ENCODE measurements around the gene KCND2. TPM values are rescaled to one million over a fixed set of nuclear protein-coding genes. Genes with fewer than 3 reads are reported as not detected.

The KCND2 gene
- total RNA-seq, 1 experiment from 2014 or later, result not detected

DNA sequence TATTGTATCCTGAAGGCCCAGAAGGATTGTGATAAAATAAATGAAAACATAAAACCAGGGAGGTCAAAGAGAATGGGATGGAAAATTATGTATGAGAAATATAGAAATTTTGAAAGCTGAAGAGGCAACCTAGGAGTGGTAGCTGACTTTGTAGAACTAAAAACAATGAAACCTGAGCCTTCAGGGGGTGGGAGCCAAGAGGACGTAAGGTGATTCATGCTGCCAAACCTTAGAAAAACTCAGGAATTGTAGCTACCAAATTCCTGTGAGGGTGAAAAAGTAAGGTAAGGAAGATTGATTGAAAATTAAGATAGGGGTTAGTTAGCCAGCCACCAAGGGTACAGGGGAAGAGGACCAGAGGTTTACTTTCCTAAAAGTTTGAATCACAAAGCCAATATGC lies 213.2 kb downstream of the KCND2 start:
- Histone ChIP-seq H3K9me3 (ENCODE audit: low read length) (peaks cover 10% of the 10 kb centered on the region), H3K27ac (ENCODE audit: low read length) (no peak overlapping the region), H4K20me1 (ENCODE audit: insufficient read depth, low read depth, low read length) (no peaks in the 10 kb centered on the region), H3K4me1 (ENCODE audit: low read length) (no peaks in the 10 kb centered on the region), H3K79me2 (ENCODE audit: low read length) (no peaks in the 10 kb centered on the region), H3K4me2 (ENCODE audit: low read depth, low read length, poor library complexity, severe bottlenecking) (no peak overlapping the region), H3K9ac (ENCODE audit: low read length) (no peak overlapping the region), H3K4me3 (ENCODE audit: low read length) (no peak overlapping the region), H3K36me3 (ENCODE audit: insufficient read depth, low read length) (no peaks in the 10 kb centered on the region), H2AFZ (ENCODE audit: low read length) (no peak overlapping the region), H3K9me2 (replicated peaks; ENCODE audit: insufficient read depth, low read length) (no peaks in the 10 kb centered on the region), H3K27me3 (ENCODE audit: low read length) (no peaks in the 10 kb centered on the region)
- DNase-seq, result no peak

GRCh38 chr7:120502132-120502531 lies 229.2 kb downstream of the KCND2 start:
- Histone ChIP-seq H3K9me3 (ENCODE audit: low read length) (peaks cover 5% of the 10 kb centered on the region; the same call in 1 of the 2 replicates), H3K27me3 (ENCODE audit: low read length) (no peaks in the 10 kb centered on the region), H3K9me2 (replicated peaks; ENCODE audit: insufficient read depth, low read length) (0 out of 2 replicates have a peak, but pooled peaks cover 5% of the 10 kb centered on the region), H3K9ac (ENCODE audit: low read length) (no peak overlapping the region), H3K79me2 (ENCODE audit: low read length) (no peaks in the 10 kb centered on the region), H3K4me2 (ENCODE audit: low read depth, low read length, poor library complexity, severe bottlenecking) (no peak overlapping the region), H3K4me3 (ENCODE audit: low read length) (no peak overlapping the region), H4K20me1 (ENCODE audit: insufficient read depth, low read depth, low read length) (no peaks in the 10 kb centered on the region), H2AFZ (ENCODE audit: low read length) (no peak overlapping the region), H3K36me3 (ENCODE audit: insufficient read depth, low read length) (no peaks in the 10 kb centered on the region), H3K4me1 (ENCODE audit: low read length) (no peaks in the 10 kb centered on the region), H3K27ac (ENCODE audit: low read length) (no peak overlapping the region)
- no peak for DNase-seq

DNA sequence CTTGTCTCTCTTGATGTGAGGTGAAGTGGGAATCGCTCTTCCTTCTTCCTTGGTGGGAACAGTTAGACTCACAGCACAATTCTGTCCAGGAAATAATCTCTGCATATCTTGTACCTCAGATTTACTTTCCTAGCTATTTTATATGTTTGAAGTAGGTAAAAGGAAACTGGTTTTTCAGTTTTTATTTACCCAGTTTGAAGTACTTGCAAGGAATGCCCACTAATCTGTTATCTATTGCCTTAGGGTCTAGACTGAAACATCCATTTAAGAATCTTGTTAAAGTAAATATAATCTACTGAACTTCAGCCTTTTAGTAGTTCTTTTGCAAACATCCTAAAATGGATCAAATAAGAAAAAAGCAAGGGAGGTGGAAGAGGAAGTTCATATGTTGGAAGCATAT lies 229.8 kb downstream of the KCND2 start:
- H3K27ac ChIP-seq (ENCODE audit: low read length), result no peak overlapping the region
- no peaks in the 10 kb centered on the region for H3K4me1 ChIP-seq (ENCODE audit: low read length)
- H3K4me2 ChIP-seq (ENCODE audit: low read depth, low read length, poor library complexity, severe bottlenecking), result no peak overlapping the region
- H3K9me2 ChIP-seq (replicated peaks; ENCODE audit: insufficient read depth, low read length), result 0 out of 2 replicates have a peak, but pooled peaks cover 5% of the 10 kb centered on the region
- H3K9ac ChIP-seq (ENCODE audit: low read length), result no peak overlapping the region
- H3K79me2 ChIP-seq (ENCODE audit: low read length), result no peaks in the 10 kb centered on the region
- no peaks in the 10 kb centered on the region for H3K27me3 ChIP-seq (ENCODE audit: low read length)
- no peak overlapping the region for H3K4me3 ChIP-seq (ENCODE audit: low read length)
- peaks cover 5% of the 10 kb centered on the region; the same call in 1 of the 2 replicates for H3K9me3 ChIP-seq (ENCODE audit: low read length)
- DNase-seq, result no peak
- no peaks in the 10 kb centered on the region for H3K36me3 ChIP-seq (ENCODE audit: insufficient read depth, low read length)
- H4K20me1 ChIP-seq (ENCODE audit: insufficient read depth, low read depth, low read length), result no peaks in the 10 kb centered on the region
- H2AFZ ChIP-seq (ENCODE audit: low read length), result no peak overlapping the region

DNA sequence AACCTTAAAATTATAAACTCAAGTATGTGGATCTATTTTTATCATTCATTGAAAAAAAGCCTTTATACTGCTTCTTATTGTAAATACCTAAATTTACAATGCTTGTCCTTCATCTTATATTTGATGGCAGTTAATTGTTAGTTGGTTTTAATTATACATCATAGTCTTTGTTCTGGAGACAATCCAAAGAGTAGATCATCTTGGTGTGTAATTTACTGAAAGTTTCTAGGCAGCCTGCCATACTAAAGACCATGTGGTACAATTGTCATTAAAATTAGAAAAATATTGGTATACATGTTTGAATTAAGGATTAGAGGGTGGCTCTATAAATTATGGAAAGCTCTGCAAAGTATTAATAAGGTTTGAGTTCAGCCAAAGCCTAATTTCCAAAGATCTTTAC lies 231.4 kb downstream of the KCND2 start:
- H3K27ac ChIP-seq (ENCODE audit: low read length), result no peak overlapping the region
- DNase-seq, result no peak
- H3K79me2 ChIP-seq (ENCODE audit: low read length), result no peaks in the 10 kb centered on the region
- 0 out of 2 replicates have a peak, but pooled peaks cover 5% of the 10 kb centered on the region for H3K9me2 ChIP-seq (replicated peaks; ENCODE audit: insufficient read depth, low read length)
- no peak overlapping the region for H3K4me2 ChIP-seq (ENCODE audit: low read depth, low read length, poor library complexity, severe bottlenecking)
- no peak overlapping the region for H3K9ac ChIP-seq (ENCODE audit: low read length)
- H3K27me3 ChIP-seq (ENCODE audit: low read length), result no peaks in the 10 kb centered on the region
- peaks cover 5% of the 10 kb centered on the region; the same call in 1 of the 2 replicates for H3K9me3 ChIP-seq (ENCODE audit: low read length)
- H2AFZ ChIP-seq (ENCODE audit: low read length), result no peak overlapping the region
- no peak overlapping the region for H3K4me3 ChIP-seq (ENCODE audit: low read length)
- H4K20me1 ChIP-seq (ENCODE audit: insufficient read depth, low read depth, low read length), result no peaks in the 10 kb centered on the region
- H3K4me1 ChIP-seq (ENCODE audit: low read length), result no peaks in the 10 kb centered on the region
- H3K36me3 ChIP-seq (ENCODE audit: insufficient read depth, low read length), result no peaks in the 10 kb centered on the region

- peaks cover 5% of the 10 kb centered on the region; the same call in 1 of the 2 replicates for H3K9me3 ChIP-seq (ENCODE audit: low read length)
- no peak overlapping the region for H3K4me3 ChIP-seq (ENCODE audit: low read length)
- H2AFZ ChIP-seq (ENCODE audit: low read length), result no peak overlapping the region
- H3K4me2 ChIP-seq (ENCODE audit: low read depth, low read length, poor library complexity, severe bottlenecking), result no peak overlapping the region
- H3K36me3 ChIP-seq (ENCODE audit: insufficient read depth, low read length), result no peaks in the 10 kb centered on the region
- H3K9ac ChIP-seq (ENCODE audit: low read length), result no peak overlapping the region
- H3K27me3 ChIP-seq (ENCODE audit: low read length), result no peaks in the 10 kb centered on the region
- H3K9me2 ChIP-seq (replicated peaks; ENCODE audit: insufficient read depth, low read length), result 0 out of 2 replicates have a peak, but pooled peaks cover 5% of the 10 kb centered on the region
- H3K27ac ChIP-seq (ENCODE audit: low read length), result no peak overlapping the region
- no peaks in the 10 kb centered on the region for H4K20me1 ChIP-seq (ENCODE audit: insufficient read depth, low read depth, low read length)
- no peak for DNase-seq
- H3K4me1 ChIP-seq (ENCODE audit: low read length), result no peaks in the 10 kb centered on the region
- no peaks in the 10 kb centered on the region for H3K79me2 ChIP-seq (ENCODE audit: low read length)
Observed at GRCh38 chr7:120505770-120506169, 232.8 kb downstream of the KCND2 start.

- DNase-seq, result no peak
Observed at GRCh38 chr7:120512701-120513100, 239.7 kb downstream of the KCND2 start.

GRCh38 chr7:120519224-120519623 lies 246.2 kb downstream of the KCND2 start:
- DNase-seq, result no peak
- H4K20me1 ChIP-seq (ENCODE audit: insufficient read depth, low read depth, low read length), result no peaks in the 10 kb centered on the region
- no peaks in the 10 kb centered on the region for H3K4me1 ChIP-seq (ENCODE audit: low read length)
- H3K79me2 ChIP-seq (ENCODE audit: low read length), result no peaks in the 10 kb centered on the region
- H3K4me3 ChIP-seq (ENCODE audit: low read length), result no peak overlapping the region
- no peak overlapping the region for H3K4me2 ChIP-seq (ENCODE audit: low read depth, low read length, poor library complexity, severe bottlenecking)
- H2AFZ ChIP-seq (ENCODE audit: low read length), result no peak overlapping the region
- H3K36me3 ChIP-seq (ENCODE audit: insufficient read depth, low read length), result no peaks in the 10 kb centered on the region
- no peak overlapping the region for H3K27ac ChIP-seq (ENCODE audit: low read length)
- H3K27me3 ChIP-seq (ENCODE audit: low read length), result no peaks in the 10 kb centered on the region
- H3K9me2 ChIP-seq (replicated peaks; ENCODE audit: insufficient read depth, low read length), result no peaks in the 10 kb centered on the region
- no peak overlapping the region for H3K9ac ChIP-seq (ENCODE audit: low read length)
- H3K9me3 ChIP-seq (ENCODE audit: low read length), result peaks cover 4% of the 10 kb centered on the region

More at GRCh38 chr7:120512701-120513100, 239.7 kb downstream of the KCND2 start:
- Histone ChIP-seq H3K79me2 (ENCODE audit: low read length) (no peaks in the 10 kb centered on the region), H3K4me2 (ENCODE audit: low read depth, low read length, poor library complexity, severe bottlenecking) (no peak overlapping the region), H3K4me3 (ENCODE audit: low read length) (no peak overlapping the region), H3K27me3 (ENCODE audit: low read length) (no peaks in the 10 kb centered on the region), H3K9me3 (ENCODE audit: low read length) (no peaks in the 10 kb centered on the region; the same call in 1 of the 2 replicates), H3K4me1 (ENCODE audit: low read length) (no peaks in the 10 kb centered on the region), H3K9ac (ENCODE audit: low read length) (no peak overlapping the region), H3K27ac (ENCODE audit: low read length) (no peak overlapping the region), H3K36me3 (ENCODE audit: insufficient read depth, low read length) (no peaks in the 10 kb centered on the region), H2AFZ (ENCODE audit: low read length) (no peak overlapping the region), H4K20me1 (ENCODE audit: insufficient read depth, low read depth, low read length) (no peaks in the 10 kb centered on the region), H3K9me2 (replicated peaks; ENCODE audit: insufficient read depth, low read length) (no peaks in the 10 kb centered on the region)

DNA sequence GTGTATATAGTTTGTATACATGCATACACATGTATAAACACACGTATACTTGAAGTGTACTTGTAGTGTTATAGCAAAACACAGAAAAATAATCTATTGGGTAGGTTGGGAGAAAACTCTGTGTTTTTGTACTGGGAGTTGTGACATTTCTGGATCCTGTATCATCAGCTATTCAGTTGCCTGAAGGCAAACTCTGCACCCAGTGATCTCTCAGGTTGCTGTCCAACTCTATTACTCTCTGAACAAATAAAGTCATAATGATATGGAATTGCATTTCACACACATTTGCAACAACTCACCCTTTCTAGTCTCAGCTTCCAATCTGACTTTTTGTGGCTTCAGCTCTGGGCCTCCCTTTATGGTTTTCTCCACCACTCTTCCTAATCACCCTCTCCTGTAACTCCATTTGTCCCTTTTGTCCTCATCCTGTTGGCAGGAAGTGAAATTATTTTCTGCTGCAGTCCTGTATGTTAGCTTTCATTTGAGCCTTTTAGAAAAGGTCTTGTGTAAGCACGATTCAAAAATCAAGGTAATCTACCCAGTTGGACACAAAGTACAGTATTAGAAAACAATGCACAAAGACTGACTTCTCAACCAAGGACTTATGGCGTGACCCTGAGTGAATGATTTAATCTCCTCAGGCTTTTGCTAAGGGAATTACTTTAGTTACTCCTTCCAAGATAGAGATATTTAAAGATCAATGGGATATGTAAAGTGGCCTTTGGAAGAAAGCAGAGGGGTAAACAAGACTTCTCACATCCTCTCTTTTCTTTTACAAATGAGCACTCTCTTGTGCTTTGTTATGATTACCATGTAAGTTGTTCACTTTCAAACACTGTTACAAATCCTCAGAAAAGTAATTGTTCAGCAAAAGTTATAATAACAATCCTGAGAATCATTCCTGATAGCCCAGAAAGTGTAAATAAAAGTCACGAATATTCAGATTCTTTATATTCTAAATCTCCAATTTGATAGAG lies 249.1 kb downstream of the KCND2 start:
- no peaks in the 10 kb centered on the region for H3K4me1 ChIP-seq (ENCODE audit: low read length)

More for the DNA sequence above, 249.1 kb downstream of the KCND2 start:
- Histone ChIP-seq H3K36me3 (ENCODE audit: insufficient read depth, low read length) (no peaks in the 10 kb centered on the region), H3K27ac (ENCODE audit: low read length) (no peak overlapping the region), H3K79me2 (ENCODE audit: low read length) (no peaks in the 10 kb centered on the region), H3K27me3 (ENCODE audit: low read length) (no peaks in the 10 kb centered on the region), H3K4me3 (ENCODE audit: low read length) (no peak overlapping the region), H2AFZ (ENCODE audit: low read length) (no peak overlapping the region), H3K9ac (ENCODE audit: low read length) (no peak overlapping the region), H3K4me2 (ENCODE audit: low read depth, low read length, poor library complexity, severe bottlenecking) (no peak overlapping the region), H3K9me2 (replicated peaks; ENCODE audit: insufficient read depth, low read length) (no peaks in the 10 kb centered on the region; the same call in 1 of the 2 replicates), H3K9me3 (ENCODE audit: low read length) (peaks cover 4% of the 10 kb centered on the region), H4K20me1 (ENCODE audit: insufficient read depth, low read depth, low read length) (no peaks in the 10 kb centered on the region)
- DNase-seq, result no peak
